HG02885 (cell line): ENCODE measurements around the gene ABHD6.
"Not testable (repeated sequence)": the region's sequence is repeated elsewhere in the genome, so short reads cannot be mapped to it uniquely, and the experiment has no call there.

Source experiments
- ATAC-seq: cut with Tn5 transposase; IDR thresholded peaks from one replicate; pipeline ENCODE4 v1.9.1; 2021; ENCODE audit warnings: mild to moderate bottlenecking; ENCODE audit not compliant: unreplicated experiment, poor library complexity

ABHD6 gene

DNA sequence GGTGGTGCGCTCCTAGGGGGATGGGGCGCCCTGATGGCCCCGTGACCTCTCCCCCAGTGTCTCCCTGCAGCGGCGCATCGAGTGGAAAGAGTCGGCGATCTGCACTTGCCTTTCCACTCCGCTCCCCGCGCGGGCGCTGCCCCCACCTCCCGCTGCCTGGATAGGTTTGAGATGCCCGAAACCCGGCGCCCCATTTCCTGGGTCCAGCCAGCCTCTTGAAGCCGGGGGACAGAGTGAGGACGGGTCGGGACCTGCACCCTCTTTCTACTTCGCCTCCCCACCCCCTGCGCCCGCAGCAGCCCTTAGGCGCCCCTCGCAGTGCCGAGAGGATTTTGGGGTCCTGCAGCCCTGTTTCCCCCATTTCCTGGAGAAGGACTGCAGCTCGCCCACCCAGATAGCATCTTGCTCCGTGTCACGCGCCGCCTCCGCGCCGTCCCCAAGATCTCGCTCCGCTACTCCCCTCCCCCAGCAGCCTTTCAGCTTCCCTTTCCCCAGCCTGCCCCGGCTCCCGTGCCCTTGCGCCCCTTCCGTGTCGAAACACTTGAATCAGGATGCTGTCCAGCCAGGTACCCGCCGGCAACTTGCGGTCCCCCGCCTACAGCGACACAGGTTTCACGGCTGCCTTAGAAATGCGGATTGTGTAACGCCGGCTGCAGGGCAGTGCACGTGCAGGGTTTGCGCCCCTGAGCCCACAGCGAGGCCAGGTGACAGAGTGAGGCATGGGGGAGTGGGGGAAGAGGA, 519 bp downstream of the ABHD6 start:
- ATAC-seq = peak; percentile 10

DNA sequence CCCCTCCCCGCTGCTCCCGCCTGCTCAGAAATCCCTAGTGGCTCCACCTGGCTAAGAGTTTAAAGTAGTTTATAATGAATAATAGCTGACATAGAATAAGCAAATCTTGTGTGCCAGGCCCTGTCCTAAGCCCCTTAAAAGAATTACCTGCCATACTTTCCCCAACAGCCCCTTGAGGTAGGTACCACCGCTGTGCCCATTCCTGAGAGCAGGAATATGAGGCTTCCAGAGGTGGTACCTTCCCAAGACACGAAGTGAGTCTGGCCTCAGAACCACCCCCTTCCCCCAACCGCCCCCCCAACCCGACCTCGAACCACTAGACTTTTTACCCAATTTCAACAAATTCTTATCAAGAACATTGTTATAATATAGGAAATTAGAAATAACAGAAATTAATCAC, 1.2 kb downstream of the ABHD6 start:
- no peak for ATAC-seq

DNA sequence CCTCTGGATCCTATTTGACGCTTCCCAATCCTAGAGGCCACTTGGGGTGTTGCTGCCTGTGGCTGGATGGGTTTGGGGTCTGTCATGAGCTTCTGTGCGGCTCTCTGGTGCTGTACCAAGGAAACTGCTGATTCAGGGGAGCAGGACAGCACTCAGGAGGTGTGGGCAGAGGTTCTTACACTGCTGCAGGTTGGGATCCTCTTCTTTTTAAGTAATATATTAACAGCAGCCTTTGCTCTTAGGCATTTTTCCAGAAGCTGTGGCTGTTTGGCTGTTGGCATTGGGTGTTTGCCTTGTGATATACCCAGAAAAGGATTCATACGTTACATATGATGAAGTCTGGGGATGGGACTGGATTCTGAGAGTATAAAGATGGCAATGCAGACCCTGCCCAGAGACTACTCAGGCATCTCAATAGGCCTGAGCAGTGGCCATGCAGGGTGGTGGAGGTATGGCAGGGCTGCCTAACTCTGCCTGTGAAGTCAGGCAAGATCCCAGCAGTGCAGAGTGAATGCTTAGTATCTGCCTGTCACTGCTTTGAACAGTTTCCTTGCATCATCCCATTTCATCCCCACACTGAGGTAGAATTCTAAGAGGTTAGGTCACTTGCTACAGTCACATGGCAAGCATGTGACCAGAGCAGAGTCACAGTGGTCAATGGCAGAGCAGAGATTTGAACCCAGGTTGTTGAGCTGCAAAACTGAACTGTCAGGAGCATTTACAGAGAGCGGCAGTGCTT, 3.9 kb downstream of the ABHD6 start:
- ATAC-seq = no peak

DNA sequence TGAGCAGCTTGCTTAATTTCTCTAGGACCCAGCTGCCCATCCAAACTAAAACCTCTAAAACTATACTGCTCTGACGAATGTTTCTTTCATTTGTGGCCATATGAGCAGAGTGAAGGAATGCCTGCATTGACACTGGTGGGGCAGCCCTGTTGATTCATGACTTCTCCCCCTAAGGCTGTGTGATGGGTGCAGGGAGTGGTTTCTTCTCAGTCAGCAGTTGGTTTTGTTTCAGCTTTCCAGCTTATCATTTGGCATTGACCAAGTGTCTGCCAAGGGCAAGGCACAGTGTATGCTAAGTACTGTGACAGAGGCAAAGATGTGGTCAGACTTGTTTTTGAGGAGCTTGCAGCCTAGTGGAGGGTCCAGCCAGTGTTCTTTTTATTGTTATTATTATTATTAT, 4.7 kb downstream of the ABHD6 start:
- no peak for ATAC-seq

DNA sequence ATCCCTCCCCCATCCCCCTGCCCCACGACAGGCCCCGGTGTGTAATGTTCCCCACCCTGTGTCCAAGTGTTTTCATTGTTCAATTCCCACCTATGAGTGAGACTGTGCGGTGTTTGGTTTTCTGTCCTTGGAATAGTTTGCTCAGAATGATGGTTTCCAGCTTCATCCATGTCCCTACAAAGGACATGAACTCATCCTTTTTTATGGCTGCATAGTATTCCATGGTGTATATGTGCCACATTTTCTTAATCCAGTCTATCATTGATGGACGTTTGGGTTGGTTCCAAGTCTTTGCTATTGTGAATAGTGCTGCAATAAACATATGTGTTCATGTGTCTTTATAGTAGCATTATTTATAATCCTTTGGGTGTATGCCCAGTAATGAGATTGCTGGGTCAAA, 5.3 kb downstream of the ABHD6 start:
- ATAC-seq = not testable (repeated sequence)

DNA sequence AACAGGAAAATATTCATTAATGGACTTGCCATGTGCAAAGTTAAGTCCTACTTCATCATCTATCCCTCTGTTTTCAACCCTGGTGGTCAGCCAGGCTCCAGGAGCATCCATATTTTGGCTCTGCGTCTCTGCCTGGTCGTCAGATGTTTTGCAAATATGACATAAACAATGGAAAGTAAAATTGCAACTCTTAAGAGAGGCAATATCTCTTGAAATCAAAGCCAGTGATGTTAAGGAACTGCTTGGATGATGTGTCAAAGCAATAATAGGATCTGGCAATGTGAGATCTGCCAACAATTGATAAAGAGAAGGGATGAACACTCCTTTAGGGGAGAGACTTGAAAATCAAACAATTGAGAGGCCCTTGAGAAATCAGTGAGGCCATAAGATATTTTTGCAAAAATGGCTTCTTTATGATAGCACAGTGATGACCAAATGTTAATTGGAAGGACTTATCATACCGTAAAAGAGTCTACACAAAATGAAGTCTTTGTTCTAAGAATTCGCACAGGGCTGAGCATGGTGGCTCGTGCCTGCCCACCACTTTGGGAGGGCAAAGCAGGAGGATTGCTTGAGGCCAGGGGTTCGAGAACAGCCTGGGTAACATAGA, 6.5 kb downstream of the ABHD6 start:
- no peak for ATAC-seq

DNA sequence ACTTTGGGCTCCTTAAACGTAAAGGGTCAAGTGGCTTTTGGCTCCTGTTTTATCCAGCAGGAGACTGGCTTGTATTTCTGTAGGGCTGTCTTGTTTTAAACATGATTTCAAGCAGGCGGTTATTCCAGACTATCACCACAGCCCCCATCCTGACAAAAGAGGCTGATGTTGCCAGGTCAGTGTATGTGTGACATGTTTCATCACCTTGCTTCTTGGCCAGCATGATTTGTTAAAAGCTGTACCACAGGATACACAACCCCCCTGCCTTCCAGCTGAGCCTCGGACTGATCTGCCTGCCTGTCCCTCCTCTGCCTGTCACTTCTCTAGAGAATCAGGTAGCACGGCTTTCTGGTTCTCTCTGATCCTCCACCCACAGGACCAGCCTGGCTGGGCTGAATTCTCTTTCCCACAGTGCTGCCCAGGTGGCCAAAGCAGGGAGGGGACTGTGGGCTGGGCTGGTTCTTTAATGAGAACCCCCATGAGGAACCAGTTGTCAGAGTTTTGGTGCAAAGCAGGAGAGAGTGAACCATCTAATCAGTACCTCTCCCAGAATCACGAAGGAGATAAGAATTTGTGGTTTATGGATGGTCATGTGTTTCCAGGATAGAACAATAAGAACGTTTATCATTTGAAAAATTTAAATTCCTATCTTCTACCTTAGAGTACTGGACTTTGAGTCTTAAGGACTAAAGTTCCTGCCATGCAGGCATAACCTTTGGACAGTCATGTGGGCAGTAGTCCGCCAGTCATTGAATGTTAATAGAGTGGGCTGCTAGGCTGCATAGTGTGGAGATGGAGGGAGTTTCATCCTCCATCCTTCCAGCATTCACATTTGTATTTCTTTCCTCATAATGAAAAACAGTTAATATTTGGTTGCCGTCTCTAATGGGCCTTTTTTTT, 8.8 kb downstream of the ABHD6 start:
- no peak for ATAC-seq

DNA sequence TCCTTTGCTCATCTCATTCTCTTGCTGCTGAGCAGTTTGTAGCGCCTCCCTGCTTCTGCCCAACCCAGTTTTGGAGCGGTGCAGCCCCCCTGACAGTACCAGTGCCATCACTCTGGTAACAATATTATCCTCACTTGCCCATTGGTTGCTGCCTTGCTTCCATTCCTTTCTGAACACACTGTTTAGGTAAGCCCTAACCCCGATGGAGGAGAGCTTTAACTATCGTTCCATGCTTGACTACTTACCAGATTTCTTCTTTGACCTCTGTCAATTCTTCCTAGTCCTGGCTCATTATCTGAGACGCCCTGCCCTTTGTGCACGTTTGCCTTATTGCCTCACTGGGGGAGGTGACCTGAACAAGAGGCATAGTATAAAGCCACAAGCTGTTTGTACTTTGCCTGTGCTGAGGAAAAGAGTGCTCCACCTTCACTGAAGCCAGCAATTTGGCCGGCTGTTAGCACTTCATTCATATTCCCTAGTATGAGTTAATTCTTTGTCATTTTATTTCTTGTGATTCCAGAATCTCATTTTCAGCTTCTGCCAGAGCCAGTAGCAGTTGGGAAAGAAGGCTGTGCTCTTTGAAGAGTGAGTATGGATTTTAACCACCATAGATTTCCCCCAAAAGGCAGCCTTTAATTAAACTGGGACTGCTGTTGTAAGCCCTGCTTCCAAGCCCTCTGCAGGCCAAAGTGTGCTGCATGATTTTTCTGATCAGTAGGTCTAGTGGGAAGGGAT, 11.9 kb downstream of the ABHD6 start:
- ATAC-seq = no peak

DNA sequence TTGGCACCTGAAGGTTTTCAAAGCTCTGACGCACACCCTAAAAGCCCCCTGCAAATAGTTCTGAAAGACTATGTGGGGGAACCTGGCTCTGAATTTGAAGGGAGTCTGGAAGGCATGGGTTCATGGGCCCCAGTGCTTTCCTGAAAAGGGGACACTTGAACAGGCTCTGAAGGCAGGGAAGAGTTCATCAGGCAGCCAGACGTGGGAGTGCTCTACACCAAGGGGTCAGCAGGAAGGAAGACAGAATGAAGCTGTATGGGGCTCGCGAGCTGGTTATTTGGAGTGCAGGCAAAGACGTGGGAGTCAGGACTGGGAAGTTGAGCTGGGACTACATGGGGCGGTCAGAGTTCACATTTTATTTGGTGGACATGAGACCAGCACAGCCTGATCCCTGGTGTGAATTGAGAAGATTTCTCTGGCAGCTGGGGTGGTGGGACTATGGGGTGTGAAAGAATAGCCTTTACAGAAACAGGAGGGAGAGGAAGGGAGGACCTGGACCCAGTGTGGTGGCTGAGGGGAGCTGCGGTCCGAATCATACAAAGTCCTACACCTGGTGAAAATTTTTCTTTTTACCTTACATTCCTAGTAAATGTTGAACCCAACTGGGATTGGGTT, 12.6 kb downstream of the ABHD6 start:
- ATAC-seq = no peak

DNA sequence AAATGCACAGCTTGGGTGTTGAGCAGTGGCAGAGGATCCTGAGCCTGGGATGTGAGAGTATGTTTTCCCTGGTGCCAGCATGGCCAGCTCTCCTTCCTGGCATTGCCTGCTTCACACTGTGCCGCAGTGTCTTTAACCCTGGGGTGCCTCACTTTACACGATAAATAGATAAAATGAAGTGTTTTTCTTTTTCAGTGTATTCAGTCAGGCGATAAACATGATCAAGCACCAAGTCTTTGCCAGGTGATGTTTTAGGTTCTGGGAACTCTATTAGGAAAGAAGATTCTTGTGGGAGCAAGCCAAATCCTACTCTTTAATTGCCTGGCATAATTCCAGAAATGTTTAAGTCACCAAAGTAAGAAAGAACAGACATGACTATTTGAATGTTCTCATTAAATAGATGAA, 14.0 kb downstream of the ABHD6 start:
- no peak for ATAC-seq

DNA sequence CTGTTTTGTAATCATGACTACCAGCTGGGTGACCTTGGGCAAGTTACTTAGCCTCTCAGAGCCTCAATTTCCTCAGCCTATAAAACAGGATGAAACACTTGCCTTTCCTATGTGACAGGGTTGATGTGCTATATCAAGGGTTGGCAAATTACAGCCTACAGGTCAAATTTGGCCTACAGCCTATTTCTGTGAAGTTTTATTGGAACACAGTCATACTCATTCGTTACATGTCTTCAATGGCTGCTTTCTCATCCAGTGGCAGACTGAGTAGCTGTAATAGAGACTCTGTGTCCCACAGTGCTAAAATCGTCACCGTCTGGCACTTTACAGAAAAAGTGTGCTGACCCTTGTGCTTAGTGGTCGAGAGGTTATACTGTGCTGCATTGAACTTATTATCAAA, 16.6 kb downstream of the ABHD6 start:
- ATAC-seq = no peak

DNA sequence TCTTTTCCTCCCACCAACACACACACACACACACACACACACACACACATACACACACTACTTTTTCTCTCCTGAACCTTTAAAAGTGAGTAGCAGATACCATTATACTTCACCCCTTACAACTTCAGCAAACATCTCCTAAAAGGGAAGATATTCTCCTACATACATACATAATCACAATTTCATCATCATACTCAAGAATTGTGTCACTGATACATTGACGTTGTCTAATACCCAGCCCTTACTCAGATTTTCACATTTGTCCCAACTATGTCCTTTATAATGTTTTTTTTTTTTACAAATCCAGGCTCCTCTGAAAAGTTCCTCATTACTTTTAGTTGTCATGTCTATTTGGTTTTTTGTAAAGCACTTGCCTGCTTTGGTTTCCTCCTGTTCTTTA, 18.5 kb downstream of the ABHD6 start:
- no peak for ATAC-seq

DNA sequence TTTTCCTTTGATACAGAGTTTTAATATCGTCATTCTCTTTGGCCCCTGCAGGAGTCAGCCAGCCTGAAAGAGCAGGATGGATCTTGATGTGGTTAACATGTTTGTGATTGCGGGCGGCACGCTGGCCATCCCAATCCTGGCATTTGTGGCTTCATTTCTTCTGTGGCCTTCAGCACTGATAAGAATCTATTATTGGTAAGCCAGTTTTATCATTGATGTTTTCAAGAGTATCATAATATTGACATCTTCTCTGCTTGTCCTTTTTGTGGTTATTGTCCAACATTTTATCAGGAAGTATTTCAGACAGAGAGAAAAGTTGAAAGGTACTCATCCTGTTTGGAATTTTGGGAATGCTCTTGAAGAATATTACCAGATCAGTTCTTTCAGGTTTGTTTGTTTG, 18.9 kb downstream of the ABHD6 start:
- no peak for ATAC-seq

DNA sequence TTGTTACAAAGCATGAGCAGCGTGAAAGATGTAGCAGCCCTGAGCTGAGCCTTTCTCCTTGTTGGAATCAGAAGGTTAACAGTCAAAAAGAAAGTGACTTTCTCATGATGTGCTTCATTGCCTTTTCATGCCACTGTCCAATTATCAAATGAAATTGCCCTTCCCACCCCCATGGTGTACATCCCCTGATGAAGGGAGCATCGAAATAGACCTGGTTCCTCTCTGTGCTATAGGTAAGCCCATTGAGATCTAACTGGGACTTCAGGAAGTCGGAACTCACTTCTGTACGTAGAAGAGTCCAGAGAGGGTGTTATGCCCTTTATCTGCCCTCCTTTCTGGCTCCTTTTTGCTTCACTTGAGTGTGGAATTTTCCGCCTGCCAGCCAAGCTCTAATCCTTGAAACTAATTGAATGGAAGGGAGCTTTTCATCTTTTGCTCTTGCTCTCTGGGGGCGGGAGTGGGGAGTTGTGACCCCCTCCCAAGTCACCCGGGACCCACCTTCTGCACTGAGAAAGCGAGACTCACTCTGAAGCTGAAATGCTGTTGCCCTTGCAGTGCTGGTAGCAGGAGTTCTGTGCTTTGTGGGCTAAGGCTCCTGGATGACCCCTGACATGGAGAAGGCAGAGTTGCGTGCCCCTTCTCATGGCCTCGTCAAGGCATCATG, 20.9 kb downstream of the ABHD6 start:
- ATAC-seq = no peak

DNA sequence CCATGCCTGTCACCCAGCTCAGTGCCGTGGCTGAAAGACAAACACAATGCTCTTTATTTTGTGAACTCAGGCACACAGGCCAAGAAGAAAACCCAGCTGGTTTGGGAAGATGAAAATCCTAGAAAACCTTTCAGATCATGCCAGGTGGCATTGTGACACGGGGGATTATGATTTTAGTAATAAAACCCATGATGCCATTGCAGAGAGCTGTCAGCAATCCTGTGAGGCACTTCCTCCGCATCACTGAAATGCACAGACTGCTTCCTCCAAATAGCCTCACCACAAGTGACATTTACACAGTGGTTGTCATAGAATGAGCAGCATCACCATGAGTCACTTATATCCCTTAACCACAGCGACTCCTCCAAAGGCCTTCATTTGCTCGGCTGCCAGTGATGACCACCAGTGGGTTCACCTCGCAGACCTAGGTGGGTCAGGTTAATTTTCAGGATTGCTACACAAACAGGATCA, 22.7 kb downstream of the ABHD6 start:
- no peak for ATAC-seq

DNA sequence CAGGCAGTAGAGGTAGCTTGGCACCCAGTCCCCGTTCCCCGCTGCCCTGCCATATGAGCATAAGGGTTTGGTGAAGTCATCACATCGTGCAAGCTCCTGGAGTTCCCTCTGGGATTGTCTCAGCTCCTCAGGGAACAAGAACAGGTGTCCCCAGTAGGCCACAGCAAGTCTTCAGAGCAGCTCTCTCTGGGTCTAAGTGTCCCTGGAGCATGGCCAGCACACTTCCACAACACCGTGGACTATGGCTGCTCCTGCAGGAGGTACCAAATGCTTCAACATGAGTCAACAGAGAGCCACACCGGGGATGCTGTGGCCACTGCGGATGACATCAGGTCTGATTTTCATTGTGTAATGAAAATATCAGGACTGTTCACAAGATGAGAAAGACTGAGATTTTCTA, 23.1 kb downstream of the ABHD6 start:
- ATAC-seq = no peak

DNA sequence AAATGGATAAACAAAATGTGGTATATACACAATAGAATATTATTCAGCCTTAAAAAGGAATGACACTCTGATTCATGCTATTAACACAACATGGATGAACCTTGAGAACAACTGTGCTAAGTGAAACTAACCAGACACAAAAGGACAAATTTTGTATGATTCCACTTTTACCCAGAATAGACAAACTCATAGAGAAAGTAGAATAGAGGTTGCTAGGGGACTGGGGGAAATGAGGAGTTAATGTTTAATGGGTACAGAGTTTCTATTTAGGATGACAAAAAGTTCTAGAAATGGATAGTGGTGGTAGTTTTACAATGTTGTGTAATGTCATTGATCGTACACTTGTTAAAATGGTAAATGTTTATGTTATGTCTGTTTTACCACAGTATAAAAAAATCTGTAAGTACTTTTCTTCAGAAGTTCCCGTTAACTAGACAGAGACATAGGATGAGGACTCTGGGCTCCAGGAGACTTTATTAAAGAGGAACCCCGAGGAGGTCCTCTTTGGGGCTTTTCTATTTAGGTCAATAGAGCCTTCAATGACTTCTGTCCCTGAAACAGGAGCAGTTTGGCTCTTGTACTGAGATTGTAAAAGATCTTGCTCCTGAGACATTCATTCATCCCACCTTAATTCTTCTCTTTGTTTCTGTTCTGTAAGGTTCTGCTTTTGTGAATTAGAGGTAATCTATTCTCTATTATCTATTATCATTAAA, 24.5 kb downstream of the ABHD6 start:
- no peak for ATAC-seq

DNA sequence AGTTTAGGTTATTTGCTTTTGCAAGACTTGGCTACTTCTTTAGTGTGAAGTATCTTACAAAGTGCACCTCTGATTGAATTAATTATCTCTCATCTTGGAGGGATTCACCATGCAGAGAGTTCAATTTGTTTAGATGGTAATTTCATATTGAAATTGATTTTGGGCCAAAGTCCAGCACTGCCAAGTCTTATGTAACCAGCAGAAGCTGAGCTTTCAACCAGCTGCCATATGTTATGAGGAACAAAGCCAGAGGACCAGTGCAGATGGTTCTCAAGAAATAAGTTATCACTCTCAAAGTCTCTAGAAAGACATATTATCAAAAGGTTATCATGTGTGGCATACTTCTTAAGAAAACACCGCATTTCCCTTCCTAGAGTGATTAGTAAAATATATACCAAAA, 29.0 kb downstream of the ABHD6 start:
- ATAC-seq = no peak
